ENCODE results near the gene KHDC1.

DNA sequence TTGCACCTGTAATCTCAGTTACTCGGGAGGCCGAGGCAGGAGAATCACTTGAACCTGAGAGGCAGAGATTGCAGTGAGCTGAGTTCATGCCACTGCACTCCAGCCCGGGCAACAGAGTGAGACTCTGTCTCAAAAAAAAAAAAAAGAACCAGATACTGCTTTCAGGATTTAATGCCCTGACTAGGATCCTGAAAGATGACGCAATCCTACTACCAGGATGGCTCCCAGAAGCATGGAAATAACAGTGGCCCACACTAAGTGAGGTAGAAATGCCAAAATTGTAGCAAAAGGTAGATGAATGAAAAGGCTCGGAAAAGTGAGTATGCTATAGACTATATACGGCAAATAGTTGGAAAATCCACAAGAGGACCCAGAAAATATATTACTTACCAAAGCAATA is 23.8 kb upstream of the KHDC1 start:
- TF ChIP-seq CTCF (IDR thresholded peaks at IDR 0.05): no peak
- no peak for TF ChIP-seq POLR2A (IDR thresholded peaks at IDR 0.05)

Measured in body of pancreas (tissue), 4 donors.